ENCODE measurements around the gene QSER1.
"Not testable (repeated sequence)": the region's sequence is repeated elsewhere in the genome, so short reads cannot be mapped to it uniquely, and the experiment has no call there.

QSER1 gene

DNA sequence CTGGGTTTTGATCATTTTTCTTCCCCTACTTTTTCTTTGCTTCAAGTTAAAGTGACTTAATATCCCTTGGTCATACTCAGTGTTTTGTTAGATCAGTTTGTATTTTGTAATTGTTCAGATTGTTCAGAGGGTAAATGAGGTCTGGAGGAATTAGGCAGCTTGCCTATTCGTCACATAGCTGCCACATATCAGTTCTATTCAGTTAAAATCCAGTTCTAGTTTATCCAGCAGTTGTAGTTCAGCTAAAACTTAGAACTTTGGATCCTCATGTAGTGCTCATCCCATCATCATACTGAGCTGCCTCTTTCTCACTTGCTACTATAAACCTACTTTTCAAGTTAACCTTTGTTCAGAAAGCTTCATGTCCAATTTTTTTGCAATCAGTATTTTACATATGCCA lies 75.9 kb downstream of the QSER1 start:
- no peak overlapping the region for H3K4me3 ChIP-seq (ENCODE audit: low read depth, low read length)
- TF ChIP-seq, protein P1, sequence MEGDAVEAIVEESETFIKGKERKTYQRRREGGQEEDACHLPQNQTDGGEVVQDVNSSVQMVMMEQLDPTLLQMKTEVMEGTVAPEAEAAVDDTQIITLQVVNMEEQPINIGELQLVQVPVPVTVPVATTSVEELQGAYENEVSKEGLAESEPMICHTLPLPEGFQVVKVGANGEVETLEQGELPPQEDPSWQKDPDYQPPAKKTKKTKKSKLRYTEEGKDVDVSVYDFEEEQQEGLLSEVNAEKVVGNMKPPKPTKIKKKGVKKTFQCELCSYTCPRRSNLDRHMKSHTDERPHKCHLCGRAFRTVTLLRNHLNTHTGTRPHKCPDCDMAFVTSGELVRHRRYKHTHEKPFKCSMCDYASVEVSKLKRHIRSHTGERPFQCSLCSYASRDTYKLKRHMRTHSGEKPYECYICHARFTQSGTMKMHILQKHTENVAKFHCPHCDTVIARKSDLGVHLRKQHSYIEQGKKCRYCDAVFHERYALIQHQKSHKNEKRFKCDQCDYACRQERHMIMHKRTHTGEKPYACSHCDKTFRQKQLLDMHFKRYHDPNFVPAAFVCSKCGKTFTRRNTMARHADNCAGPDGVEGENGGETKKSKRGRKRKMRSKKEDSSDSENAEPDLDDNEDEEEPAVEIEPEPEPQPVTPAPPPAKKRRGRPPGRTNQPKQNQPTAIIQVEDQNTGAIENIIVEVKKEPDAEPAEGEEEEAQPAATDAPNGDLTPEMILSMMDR (conservative IDR thresholded peaks at IDR 0.05; ENCODE audit: low read depth, low read length): no peak
- DNase-seq (ENCODE audit: low read depth): no peak

DNA sequence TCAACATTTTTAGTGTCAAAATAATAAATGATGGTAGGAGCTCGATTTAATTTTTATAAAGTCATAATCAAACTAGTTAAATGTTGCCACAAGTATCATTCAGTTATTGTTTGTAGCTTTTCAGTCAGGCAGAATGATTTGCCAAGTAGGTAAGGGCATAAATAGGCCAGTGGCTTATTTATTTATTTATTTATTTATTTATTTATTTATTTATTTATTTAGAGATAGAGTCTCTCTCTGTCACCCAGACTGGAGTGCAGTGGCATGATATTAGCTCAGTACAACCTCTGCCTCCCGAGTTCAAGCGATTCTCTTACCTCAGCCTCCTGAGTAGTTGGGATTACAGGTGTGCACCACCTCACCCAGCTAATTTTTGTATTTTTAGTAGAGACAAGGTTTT lies 79.6 kb downstream of the QSER1 start:
- not testable (repeated sequence) for H3K4me3 ChIP-seq (ENCODE audit: low read depth, low read length); DNase-seq (ENCODE audit: low read depth)

DNA sequence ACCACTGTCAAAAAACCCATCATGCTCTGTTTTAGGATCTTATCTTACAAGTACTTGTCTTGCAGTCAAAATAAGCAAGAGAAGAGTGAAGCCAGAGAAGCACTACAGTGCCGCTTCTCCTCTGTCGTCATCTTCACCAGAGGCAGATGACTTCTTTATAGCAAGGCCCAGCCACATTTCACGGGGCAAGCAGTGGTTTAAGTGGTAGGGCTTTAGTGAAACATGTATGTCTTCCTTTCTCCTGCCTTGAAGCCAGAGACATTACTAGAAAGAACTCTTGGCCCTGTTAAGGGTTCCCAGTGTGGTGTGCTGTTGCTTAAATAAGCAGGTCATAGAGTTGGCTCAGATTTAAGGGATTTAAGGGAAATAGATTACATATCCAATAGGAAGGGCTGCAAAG lies 80.2 kb downstream of the QSER1 start:
- TF ChIP-seq, protein P1 (conservative IDR thresholded peaks at IDR 0.05; ENCODE audit: low read depth, low read length): no peak
- H3K4me3 ChIP-seq (ENCODE audit: low read depth, low read length): no peak overlapping the region
- no peak for DNase-seq (ENCODE audit: low read depth)

DNA sequence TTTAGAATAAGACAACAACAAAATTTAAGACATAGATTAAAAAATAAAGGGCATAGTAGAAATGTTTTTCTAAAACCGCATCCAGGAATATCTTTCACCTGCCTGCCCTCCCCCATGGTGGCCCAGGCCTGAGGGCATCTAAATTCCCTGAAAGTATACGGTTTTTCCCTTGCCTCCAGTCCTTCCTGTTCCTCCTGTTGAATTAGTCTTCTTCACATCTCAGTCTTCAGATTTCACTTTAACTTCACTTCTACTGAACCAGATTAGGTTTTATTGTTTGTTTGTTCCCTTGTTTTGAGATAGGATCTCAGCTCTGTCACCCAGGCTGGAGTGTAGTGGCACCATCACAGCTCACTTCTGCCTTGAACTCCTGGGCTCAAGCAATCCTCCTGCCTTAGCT lies 90.0 kb downstream of the QSER1 start:
- no peak overlapping the region for H3K4me3 ChIP-seq (ENCODE audit: low read depth, low read length)
- no peak for DNase-seq (ENCODE audit: low read depth)
- TF ChIP-seq, protein P1 (conservative IDR thresholded peaks at IDR 0.05; ENCODE audit: low read depth, low read length): no peak

DNA sequence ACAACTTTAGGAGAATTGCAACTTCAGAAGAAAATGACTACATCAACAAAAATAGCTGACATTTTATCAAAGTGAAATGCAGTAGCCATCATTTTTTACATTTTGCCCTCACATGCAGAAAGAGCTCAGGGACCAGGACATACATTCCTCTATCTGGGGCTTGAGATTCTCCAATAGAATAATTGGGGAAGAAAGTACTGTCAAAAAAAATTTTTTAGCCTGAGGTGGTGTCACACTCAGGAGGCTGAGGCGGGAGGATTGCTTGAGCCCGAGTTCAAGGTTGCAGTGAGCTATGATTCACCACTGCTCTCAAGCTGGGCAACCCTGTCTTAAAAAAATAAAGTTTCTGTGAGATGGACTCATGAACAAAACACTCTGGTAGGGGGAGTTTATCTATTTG lies 90.9 kb downstream of the QSER1 start:
- no peak overlapping the region for H3K4me3 ChIP-seq (ENCODE audit: low read depth, low read length)
- TF ChIP-seq, protein P1 (conservative IDR thresholded peaks at IDR 0.05; ENCODE audit: low read depth, low read length): no peak
- DNase-seq (ENCODE audit: low read depth): no peak

DNA sequence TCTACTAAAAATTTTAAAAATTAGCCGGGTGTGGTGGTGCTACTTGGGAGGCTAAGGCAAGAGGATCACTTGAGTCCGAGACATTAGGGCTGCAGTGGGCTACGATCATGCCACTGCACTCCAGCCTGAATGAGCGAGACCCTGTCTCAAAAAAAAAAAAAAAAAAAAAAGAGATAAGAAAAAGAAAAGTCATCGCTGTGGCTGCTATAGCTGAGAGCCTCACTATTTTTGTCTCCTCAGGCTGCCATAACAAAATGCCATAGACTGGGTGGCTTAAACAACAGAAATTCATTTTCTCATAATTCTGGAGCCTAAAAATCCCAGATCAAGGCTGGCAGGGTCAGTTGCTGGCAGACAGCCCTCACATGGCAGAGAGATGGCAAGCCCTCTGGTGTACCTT lies 93.0 kb downstream of the QSER1 start:
- no peak for DNase-seq (ENCODE audit: low read depth)
- H3K4me3 ChIP-seq (ENCODE audit: low read depth, low read length): no peak overlapping the region
- TF ChIP-seq, protein P1 (conservative IDR thresholded peaks at IDR 0.05; ENCODE audit: low read depth, low read length): no peak

DNA sequence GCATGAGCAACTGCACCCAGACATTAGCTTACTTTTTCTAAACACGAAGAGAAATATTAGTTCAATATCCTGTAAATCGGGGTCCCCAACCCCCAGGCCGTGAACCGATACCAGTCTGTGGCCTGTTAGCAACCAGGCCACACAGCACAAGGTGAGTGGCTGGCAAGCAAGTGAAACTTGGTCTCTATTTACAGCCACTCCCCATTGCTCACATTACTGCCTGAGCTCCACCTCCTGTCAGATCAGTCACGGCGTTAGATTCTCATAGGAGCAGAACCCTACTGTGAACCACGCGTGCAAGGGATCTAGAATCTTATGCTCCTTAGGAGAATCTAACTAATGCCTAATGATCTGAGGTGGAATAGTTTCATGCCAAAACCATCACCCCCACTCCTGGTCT lies 95.2 kb downstream of the QSER1 start:
- TF ChIP-seq, protein P1 (conservative IDR thresholded peaks at IDR 0.05; ENCODE audit: low read depth, low read length): no peak
- DNase-seq (ENCODE audit: low read depth): no peak
- no peak overlapping the region for H3K4me3 ChIP-seq (ENCODE audit: low read depth, low read length)

DNA sequence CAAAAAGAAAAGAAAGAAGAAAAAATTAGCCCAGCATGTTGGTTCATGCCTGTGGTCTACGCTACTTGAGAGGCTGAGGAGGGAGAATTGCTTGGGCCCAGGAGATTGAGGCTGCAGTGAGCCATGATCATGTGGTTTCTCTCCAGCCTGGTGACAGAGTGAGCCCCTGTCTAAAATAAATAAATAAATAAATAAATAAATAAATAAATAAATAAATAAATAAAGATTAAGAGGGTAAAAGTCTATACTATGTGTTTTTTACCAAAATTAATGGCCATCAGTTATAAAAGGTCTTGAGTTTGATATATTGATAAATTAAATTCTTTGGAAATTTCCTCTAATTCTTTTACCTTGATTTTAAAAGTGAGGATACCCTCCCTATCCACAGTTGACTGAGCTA lies 97.9 kb downstream of the QSER1 start:
- TF ChIP-seq, protein P1 (conservative IDR thresholded peaks at IDR 0.05; ENCODE audit: low read depth, low read length): no peak
- H3K4me3 ChIP-seq (ENCODE audit: low read depth, low read length): no peak overlapping the region
- DNase-seq (ENCODE audit: low read depth): no peak

Measured in choroid plexus epithelial cell (primary cell).